Hepatocyte (in vitro differentiated cells): ENCODE data around the gene SETBP1. TPM values are rescaled to one million over a fixed set of nuclear protein-coding genes. Genes with fewer than 3 reads are reported as not detected.
A peak's percentile ranks its signal among the peaks of the same experiment; 100 is the strongest.

ENCODE experiments used
- DNase-seq: peaks from one replicate; pipeline ENCODE4 v3.0.0-alpha.2; 2016; ENCODE audit warnings: low spot score
- H2AFZ ChIP-seq: fragments of 200-600 bp; sonication (generic); 2 replicates; pipeline ENCODE4 v1.6.0; 2016; ENCODE audit warnings: antibody characterized with exemption, mild to moderate bottlenecking
- H3K27ac ChIP-seq: fragments of 200-600 bp; sonication (generic); 2 replicates; pipeline ENCODE4 v1.5.1; 2016; ENCODE audit warnings: mild to moderate bottlenecking
- H3K27me3 ChIP-seq: fragments of 200-600 bp; sonication (generic); 2 replicates; pipeline ENCODE4 v1.6.1; 2016
- H3K36me3 ChIP-seq: fragments of 200-600 bp; sonication (generic); replicated peaks from 2 replicates; pipeline ENCODE4 v1.5.1; 2016; ENCODE audit warnings: low read depth; ENCODE audit not compliant: insufficient read depth
- H3K4me1 ChIP-seq: fragments of 200-600 bp; sonication (generic); 2 replicates; pipeline ENCODE4 v1.5.1; 2016; ENCODE audit warnings: mild to moderate bottlenecking, moderate library complexity; ENCODE audit not compliant: insufficient read depth
- H3K4me2 ChIP-seq: fragments of 200-600 bp; sonication (generic); 2 replicates; pipeline ENCODE4 v1.6.0; 2016
- H3K4me3 ChIP-seq: fragments of 200-600 bp; sonication (generic); 2 replicates; pipeline ENCODE4 v1.5.1; 2016; ENCODE audit warnings: mild to moderate bottlenecking
- H3K79me2 ChIP-seq: fragments of 200-600 bp; sonication (generic); 2 replicates; pipeline ENCODE4 v1.6.0; 2017; ENCODE audit warnings: mild to moderate bottlenecking
- H3K9me2 ChIP-seq: fragments of 200-600 bp; sonication (generic); replicated peaks from 2 replicates; pipeline ENCODE4 v1.6.0; 2017; ENCODE audit warnings: mild to moderate bottlenecking; ENCODE audit not compliant: insufficient read depth
- H3K9me3 ChIP-seq: fragments of 200-600 bp; sonication (generic); 2 replicates; pipeline ENCODE4 v1.5.1; 2016; ENCODE audit warnings: low read depth, mild to moderate bottlenecking
- H4K20me1 ChIP-seq: fragments of 200-600 bp; sonication (generic); 2 replicates; pipeline ENCODE4 v1.6.0; 2016; ENCODE audit warnings: mild to moderate bottlenecking; ENCODE audit not compliant: insufficient read depth, poor library complexity, severe bottlenecking
- CTCF ChIP-seq: fragments of 200-600 bp; sonication (generic); IDR thresholded peaks from 2 replicates; pipeline ENCODE4 v1.5.1; 2016; ENCODE audit warnings: antibody characterized with exemption, mild to moderate bottlenecking; ENCODE audit not compliant: poor library complexity
- EZH2 ChIP-seq: fragments of 200-600 bp; sonication (generic); IDR thresholded peaks from 2 replicates; pipeline ENCODE4 v1.6.1; 2016; ENCODE audit warnings: antibody characterized with exemption, mild to moderate bottlenecking, borderline replicate concordance
- EZH2phosphoT487 ChIP-seq: fragments of 200-600 bp; sonication (generic); IDR thresholded peaks from one replicate; pipeline ENCODE4 v1.6.1; 2018; ENCODE audit warnings: antibody characterized with exemption, mild to moderate bottlenecking, low read depth, moderate library complexity; ENCODE audit not compliant: unreplicated experiment, severe bottlenecking
- WGBS: methylation state at CpG from one replicate; pipeline ENCODE4 v1.1.6; 2016; ENCODE audit warnings: low lambda C conversion rate; ENCODE audit errors: missing lambda C conversion rate; 5-methylcytosine and 5-hydroxymethylcytosine counted together
- polyA plus RNA-seq: library from polyadenylated mRNA; unstranded; fragments of >200 nt; fragmentation: Nextera tagmentation; extraction: Ambion mirVana; gene quantifications from 2 replicates; pipeline ENCODE4 v1.2.1, GENCODE V29; 2016
- total RNA-seq: library from RNA; depleted of rRNA; stranded (reverse); fragments of >200 nt; gene quantifications from 2 replicates; pipeline ENCODE4 v1.2.3, GENCODE V29; 2014

The SETBP1 gene
- total and polyA plus RNA-seq, 2 experiments from 2014 or later: 10.3 to 21.1 TPM

GRCh38 chr18:44781886-44782285, 101.2 kb downstream of the SETBP1 start:
- peaks cover 48% of the 10 kb centered on the region for H3K4me1 ChIP-seq
- H3K4me3 ChIP-seq: no peak overlapping the region
- DNase-seq: peak; percentile 28
- H3K9me3 ChIP-seq: no peaks in the 10 kb centered on the region
- TF ChIP-seq EZH2phosphoT487 (no peak), EZH2 (no peak), CTCF (no peak)
- H3K79me2 ChIP-seq: peaks cover 55% of the 10 kb centered on the region
- H4K20me1 ChIP-seq: no peaks in the 10 kb centered on the region
- no peaks in the 10 kb centered on the region for H3K27me3 ChIP-seq
- WGBS: 5% methylated on average over 3 of the region's 3 CpGs
- H2AFZ ChIP-seq: no peak overlapping the region
- no peaks in the 10 kb centered on the region for H3K9me2 ChIP-seq
- H3K36me3 ChIP-seq: no peaks in the 10 kb centered on the region
- H3K27ac ChIP-seq: peak overlapping the region; percentile 60
- H3K4me2 ChIP-seq: peak overlapping the region; percentile 48

- Histone ChIP-seq H2AFZ (no peak overlapping the region), H4K20me1 (no peaks in the 10 kb centered on the region), H3K79me2 (peaks cover 53% of the 10 kb centered on the region), H3K9me3 (no peaks in the 10 kb centered on the region), H3K9me2 (no peaks in the 10 kb centered on the region), H3K27me3 (no peaks in the 10 kb centered on the region), H3K4me3 (no peak overlapping the region), H3K27ac (peak overlapping the region; percentile 60), H3K4me1 (peaks cover 41% of the 10 kb centered on the region), H3K4me2 (no peak overlapping the region), H3K36me3 (no peaks in the 10 kb centered on the region)
- TF ChIP-seq EZH2phosphoT487 (no peak), EZH2 (no peak), CTCF (no peak)
- DNase-seq: no peak
- WGBS: 91% methylated on average over 5 of the region's 5 CpGs
Observed at GRCh38 chr18:44782617-44783016, 101.9 kb downstream of the SETBP1 start.

GRCh38 chr18:44783371-44783770, 102.7 kb downstream of the SETBP1 start:
- no peak for DNase-seq
- Histone ChIP-seq H3K27ac (no peak overlapping the region), H3K4me3 (no peak overlapping the region), H3K36me3 (no peaks in the 10 kb centered on the region), H3K9me2 (no peaks in the 10 kb centered on the region), H3K9me3 (no peaks in the 10 kb centered on the region), H3K79me2 (peaks cover 58% of the 10 kb centered on the region), H2AFZ (no peak overlapping the region), H3K4me2 (no peak overlapping the region), H4K20me1 (peaks cover 4% of the 10 kb centered on the region), H3K27me3 (no peaks in the 10 kb centered on the region), H3K4me1 (peaks cover 39% of the 10 kb centered on the region)
- TF ChIP-seq CTCF (no peak), EZH2 (no peak), EZH2phosphoT487 (no peak)
- 94% methylated on average over 1 of the region's 1 CpG for WGBS

- no peak for DNase-seq
- Histone ChIP-seq H2AFZ (no peak overlapping the region), H3K9me2 (no peaks in the 10 kb centered on the region), H3K36me3 (no peaks in the 10 kb centered on the region), H3K27ac (no peak overlapping the region), H4K20me1 (peaks cover 4% of the 10 kb centered on the region), H3K9me3 (no peaks in the 10 kb centered on the region), H3K4me2 (peak overlapping the region; percentile 18), H3K4me1 (peaks cover 43% of the 10 kb centered on the region), H3K27me3 (no peaks in the 10 kb centered on the region), H3K4me3 (no peak overlapping the region), H3K79me2 (peaks cover 55% of the 10 kb centered on the region)
- TF ChIP-seq EZH2: no peak
- TF ChIP-seq CTCF: no peak
- no peak for TF ChIP-seq EZH2phosphoT487
Observed at GRCh38 chr18:44786257-44786656, 105.6 kb downstream of the SETBP1 start.
